NCI-H1930 (cell line): ENCODE data around the gene SDF2.
"Not testable (repeated sequence)": the region's sequence is repeated elsewhere in the genome, so short reads cannot be mapped to it uniquely, and the experiment has no call there.

Experiments used
- DNase-seq, 2 experiments: peaks; one replicate each; lab custom pipeline; 2025; lab: John Stamatoyannopoulos, UW

The SDF2 gene

GRCh38 chr17:28626818-28627217 is 34.9 kb downstream of the SDF2 start:
- no peak for DNase-seq

GRCh38 chr17:28624148-28624547 is 37.6 kb downstream of the SDF2 start:
- no peak for DNase-seq

DNA sequence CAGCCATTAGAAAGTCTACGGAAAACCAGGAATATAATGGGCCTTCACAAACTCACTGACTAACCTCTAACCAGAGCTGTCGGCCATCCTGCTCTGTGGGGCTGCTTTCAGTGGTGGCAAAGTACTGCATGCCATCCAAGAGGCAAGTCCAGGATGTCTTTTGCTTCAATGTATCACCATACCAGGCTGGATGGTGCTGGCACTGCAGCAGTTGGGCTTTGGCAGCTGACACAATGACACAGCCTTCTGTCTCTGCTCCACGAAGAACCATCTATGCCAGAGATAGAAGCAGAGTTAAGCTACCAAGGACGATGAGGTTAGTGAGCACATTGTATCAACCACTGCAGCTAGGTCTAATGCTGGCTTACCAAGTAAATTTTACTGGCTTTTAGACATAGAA is 38.0 kb downstream of the SDF2 start:
- DNase-seq: no peak

DNA sequence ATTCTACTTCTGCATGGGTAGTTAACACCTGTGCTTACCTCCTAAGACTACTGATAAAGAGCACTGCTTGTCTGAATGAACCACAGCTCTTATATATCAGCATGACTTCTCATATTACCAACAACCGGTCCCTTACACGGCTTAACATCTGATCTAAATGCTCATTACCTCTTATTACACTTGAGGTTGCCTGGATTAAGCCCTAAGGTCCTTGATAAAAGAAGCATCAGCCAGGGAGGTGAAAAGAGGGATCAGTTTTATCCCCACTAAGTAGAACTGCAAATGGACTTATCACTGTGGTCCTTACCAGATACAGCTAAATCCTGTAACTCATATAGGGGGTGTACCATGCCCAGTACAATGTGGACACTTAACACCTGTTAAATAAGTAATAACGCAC is 39.5 kb downstream of the SDF2 start:
- DNase-seq: no peak

GRCh38 chr17:28620010-28620409 is 41.7 kb downstream of the SDF2 start:
- no peak for DNase-seq

- no peak for DNase-seq
Measured at GRCh38 chr17:28618464-28618863, 43.2 kb downstream of the SDF2 start.

DNA sequence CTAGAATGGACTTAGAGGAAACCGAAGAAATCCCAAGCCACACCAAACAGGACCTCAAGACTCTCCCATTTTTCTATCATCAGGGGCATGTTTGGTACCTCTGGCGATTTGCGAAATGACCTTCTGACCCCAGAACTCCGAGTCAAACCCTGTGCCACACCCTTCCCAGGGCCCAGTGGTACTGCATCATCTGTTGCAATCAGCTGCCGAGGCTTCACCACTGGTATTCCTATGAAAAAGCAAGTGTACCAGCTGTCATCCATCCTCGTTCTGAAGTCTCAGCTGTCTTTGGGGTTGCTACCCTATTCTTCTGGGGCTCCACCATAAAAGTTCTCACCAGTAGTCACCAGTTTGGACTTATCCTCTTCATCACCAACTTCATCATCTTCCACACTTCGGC is 45.4 kb downstream of the SDF2 start:
- DNase-seq: no peak

DNA sequence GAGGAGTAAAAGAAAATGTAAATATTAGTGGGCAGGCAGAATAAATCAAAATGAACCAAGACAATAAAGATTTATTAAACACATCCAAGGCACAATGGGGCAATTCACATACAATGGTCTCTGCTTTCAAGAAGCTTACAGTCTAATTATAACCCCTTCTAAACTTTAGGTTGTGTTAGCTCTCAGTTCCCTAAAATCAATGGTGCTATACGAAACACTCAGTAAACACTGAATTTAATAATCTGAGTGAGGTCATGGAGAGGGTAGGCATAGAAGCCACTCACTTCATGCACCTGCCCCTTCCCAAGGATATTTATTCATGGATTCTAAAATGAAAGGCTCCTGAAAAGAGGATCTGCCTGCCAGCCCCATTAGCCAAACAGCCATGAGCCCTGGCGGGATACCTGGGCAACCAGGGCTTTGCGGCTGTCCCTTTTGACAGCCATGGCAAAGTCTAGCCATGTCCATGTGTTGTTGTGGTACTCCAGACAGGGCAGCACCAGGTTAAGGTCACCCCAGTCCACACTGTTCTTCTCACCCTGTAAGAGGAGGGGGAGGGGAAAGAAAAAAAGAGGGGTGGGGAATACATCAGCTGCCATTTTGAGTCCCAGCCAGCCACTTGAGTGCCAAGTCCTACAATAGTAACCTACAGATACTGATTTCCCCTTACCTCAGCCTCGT is 46.3 kb downstream of the SDF2 start:
- DNase-seq: no peak

- DNase-seq: no peak
Measured at GRCh38 chr17:28613931-28614381, 47.8 kb downstream of the SDF2 start, which contains the start of gene RSKR. TSS of gene RSKR (minus strand) at chr17:28614185. CDS start at chr17:28614161, 24 bp downstream.

DNA sequence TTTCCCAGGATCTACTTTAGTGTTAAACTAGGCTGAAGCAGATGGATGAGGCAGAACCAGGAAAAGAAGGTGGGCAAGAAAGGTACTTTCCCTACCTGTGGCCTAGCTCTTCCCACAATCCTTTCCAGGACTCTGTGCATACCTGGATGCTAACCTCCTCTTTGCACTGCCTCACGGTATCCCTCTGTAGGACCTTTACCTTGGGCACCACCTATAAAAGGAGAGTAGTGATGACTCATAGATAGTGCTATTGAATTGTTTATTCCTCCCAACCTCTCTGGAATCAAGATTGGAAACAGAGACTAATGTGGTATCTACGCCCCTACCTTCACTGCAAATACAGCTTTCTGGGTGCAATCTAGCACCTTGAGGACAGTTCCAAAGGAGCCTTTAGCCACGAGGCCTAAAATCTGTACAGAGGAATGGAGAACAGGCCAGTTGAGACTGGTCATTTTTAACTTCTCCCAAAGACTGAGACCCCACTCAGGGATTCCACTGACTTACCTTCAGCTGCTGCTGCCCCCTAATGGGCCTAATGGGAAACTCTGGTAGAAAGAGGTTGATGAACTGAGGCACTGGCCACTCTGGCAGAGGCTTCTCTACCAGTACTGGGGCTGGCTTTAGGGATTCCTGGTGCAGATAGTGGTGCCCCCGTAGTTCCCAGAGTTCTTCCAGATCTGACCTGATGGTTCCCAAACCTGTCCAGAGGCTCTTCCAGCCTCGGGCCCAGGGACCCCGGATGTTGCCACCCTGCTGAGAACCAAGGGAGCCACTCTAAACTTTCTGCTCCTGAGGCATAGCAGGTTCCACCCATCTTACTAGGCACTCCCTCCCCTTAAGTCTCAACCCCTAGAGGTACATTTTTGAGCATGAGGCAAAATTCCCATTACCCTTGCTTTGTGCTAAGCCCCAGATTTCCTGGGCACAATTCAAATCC is 48.5 kb downstream of the SDF2 start:
- DNase-seq: peak; percentile 5 to 19

DNA sequence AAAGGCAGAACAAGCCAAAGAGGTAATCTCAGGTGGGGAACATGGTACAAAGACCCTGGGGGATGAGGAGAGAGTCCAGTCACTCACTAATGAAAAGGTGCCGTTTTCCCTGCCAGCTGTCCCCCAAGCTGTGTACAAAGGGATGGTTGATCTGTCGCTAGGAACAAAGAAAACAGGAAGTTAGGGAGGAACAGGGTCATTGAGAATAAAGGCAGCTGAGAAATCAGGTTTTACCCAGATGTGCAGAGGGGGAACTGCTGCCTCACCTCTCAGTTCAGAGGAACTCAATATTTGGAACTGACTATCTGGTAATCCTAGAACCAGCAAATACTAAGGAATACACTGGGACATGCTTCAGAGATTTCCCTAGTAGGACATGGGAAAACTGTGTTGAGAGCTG is 49.2 kb downstream of the SDF2 start:
- DNase-seq: no peak

DNA sequence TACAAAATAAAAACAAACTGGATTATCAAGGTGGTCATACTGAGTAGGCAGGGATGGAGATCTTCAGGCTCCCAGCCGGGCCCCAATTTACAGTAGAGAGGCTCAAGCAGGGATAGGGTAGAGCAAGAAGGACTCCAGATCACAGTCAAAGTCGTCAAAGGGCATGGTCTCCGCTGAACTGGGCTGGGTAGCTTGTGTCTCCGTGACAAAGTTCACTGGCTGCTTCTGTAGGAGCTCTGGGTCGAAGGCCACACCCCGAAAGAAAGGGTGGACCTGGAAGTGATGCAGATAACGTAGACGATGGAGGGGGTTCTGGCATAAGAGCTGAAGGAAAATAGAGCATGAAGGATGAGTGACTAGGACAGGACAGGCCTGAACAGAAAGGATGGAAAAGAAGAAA is 51.3 kb downstream of the SDF2 start:
- no peak for DNase-seq

GRCh38 chr17:28604031-28604430 is 57.7 kb downstream of the SDF2 start:
- not testable (repeated sequence) for DNase-seq

- DNase-seq: peak in 1 of 2 experiments; percentile 51
Measured at GRCh38 chr17:28599311-28600184, 62.2 kb downstream of the SDF2 start.

GRCh38 chr17:28598799-28599310 is 62.9 kb downstream of the SDF2 start, which contains the start of gene SPAG5:
TSS of gene SPAG5 (minus strand) at chr17:28599025. CDS start at chr17:28598946, 79 bp downstream.
- peak; percentile 86 to 93 for DNase-seq

DNA sequence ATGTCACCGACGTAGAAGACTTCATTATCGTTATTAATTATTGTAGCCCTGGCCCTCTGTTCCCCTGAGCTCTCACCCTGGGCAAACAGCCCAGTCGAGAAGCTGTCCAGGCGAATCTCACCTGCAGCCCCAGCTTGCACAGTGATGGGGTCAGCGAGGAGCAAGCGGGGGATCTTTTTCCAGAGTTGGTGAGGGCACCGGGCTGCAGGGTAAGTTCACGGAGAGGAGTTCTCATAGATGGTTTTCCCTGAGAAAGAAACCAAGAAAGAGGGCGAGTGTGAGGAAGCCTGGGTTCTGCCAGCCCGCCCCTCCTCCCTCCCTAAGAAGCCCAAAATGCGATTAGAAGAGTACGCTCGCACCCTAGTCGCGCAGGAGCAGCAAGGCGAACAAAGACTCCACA is 63.3 kb downstream of the SDF2 start:
- no peak for DNase-seq
